ENCODE data around the gene PARVA. TPM values are rescaled to one million over a fixed set of nuclear protein-coding genes. Genes with fewer than 3 reads are reported as not detected.

Gene PARVA
- total RNA-seq, 1 experiment from 2014 or later = 31.5 TPM

DNA sequence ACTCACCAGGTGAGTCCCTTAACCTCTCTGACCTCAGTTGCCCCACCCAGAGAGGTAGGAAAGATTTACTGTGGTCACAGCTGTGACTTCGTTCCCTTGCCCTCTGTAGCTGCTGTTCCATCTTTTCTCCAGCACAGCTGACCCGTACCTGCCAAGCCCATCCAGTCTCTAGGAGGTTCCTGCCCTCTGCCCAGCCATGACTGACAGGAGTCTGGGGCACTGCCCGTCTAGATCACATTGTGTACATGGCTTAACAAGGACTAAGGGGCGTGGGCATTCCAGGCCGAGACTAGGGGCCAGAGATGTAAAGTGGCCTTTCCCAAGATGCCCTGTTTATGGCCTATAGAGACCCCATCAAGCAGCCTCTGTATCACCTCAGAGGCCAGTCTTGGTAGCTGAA is 132.0 kb downstream of the PARVA start:
- no peaks in the 10 kb centered on the region for H3K36me3 ChIP-seq (ENCODE audit: low read depth)
- TF ChIP-seq EZH2 (IDR thresholded peaks at IDR 0.05; ENCODE audit: low read depth) = no peak
- TF ChIP-seq, protein P1, sequence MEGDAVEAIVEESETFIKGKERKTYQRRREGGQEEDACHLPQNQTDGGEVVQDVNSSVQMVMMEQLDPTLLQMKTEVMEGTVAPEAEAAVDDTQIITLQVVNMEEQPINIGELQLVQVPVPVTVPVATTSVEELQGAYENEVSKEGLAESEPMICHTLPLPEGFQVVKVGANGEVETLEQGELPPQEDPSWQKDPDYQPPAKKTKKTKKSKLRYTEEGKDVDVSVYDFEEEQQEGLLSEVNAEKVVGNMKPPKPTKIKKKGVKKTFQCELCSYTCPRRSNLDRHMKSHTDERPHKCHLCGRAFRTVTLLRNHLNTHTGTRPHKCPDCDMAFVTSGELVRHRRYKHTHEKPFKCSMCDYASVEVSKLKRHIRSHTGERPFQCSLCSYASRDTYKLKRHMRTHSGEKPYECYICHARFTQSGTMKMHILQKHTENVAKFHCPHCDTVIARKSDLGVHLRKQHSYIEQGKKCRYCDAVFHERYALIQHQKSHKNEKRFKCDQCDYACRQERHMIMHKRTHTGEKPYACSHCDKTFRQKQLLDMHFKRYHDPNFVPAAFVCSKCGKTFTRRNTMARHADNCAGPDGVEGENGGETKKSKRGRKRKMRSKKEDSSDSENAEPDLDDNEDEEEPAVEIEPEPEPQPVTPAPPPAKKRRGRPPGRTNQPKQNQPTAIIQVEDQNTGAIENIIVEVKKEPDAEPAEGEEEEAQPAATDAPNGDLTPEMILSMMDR (conservative IDR thresholded peaks at IDR 0.05) = no peak
- H3K9me2 ChIP-seq (ENCODE audit: insufficient read depth) = no peaks in the 10 kb centered on the region
- H3K27ac ChIP-seq = no peak overlapping the region
- POLR2A ChIA-PET (ENCODE audit: unreplicated experiment) = no interaction called here
- intact Hi-C loops (cut with micrococcal nuclease; ENCODE audit: unreplicated experiment) = no loop called here
- no peak overlapping the region for H3K4me3 ChIP-seq
- no peak for DNase-seq
- H3K4me1 ChIP-seq (replicated peaks; ENCODE audit: insufficient read depth) = no peaks in the 10 kb centered on the region
- H2AFZ ChIP-seq = no peak overlapping the region
- H4K20me1 ChIP-seq (ENCODE audit: insufficient read depth) = no peaks in the 10 kb centered on the region
- H3K27me3 ChIP-seq (ENCODE audit: insufficient read depth, low read depth) = no peaks in the 10 kb centered on the region
- CTCF ChIA-PET = no interaction called here
- H3K9me3 ChIP-seq (ENCODE audit: insufficient read depth, low read depth) = no peaks in the 10 kb centered on the region
- no peak overlapping the region for H3K4me2 ChIP-seq
- no peaks in the 10 kb centered on the region for H3F3A ChIP-seq (ENCODE audit: insufficient read depth, low read depth)
- no peaks in the 10 kb centered on the region for H3K79me2 ChIP-seq (ENCODE audit: low read depth)
- no TSS peak for BruUV-seq (replicated peaks)

DNA sequence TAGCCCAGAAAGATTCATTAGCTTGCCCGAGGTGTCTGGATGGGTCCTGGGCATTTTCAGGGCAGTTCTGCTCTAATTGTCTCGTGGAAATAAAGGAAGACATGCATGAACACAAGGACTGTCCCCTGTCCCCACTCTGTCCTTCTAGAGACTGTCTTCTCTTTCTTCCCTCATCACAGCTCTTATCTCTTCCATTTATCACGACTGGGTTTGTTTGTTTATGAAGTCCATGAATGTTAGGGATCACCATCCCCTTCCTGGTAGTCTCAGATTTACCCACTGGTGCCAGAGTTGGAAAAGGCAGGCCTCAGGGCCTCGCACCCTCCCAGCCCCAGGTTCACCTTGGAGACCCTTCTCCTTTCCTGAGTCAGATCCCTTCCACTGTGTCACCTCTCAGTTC is 134.8 kb downstream of the PARVA start:
- Histone ChIP-seq H3F3A (ENCODE audit: insufficient read depth, low read depth) (no peaks in the 10 kb centered on the region), H3K36me3 (ENCODE audit: low read depth) (no peaks in the 10 kb centered on the region), H3K4me2 (no peak overlapping the region), H3K9me3 (ENCODE audit: insufficient read depth, low read depth) (no peaks in the 10 kb centered on the region), H2AFZ (no peak overlapping the region), H3K79me2 (ENCODE audit: low read depth) (no peaks in the 10 kb centered on the region), H3K4me1 (replicated peaks; ENCODE audit: insufficient read depth) (no peaks in the 10 kb centered on the region), H3K9me2 (ENCODE audit: insufficient read depth) (no peaks in the 10 kb centered on the region), H3K4me3 (no peak overlapping the region), H3K27ac (no peak overlapping the region), H4K20me1 (ENCODE audit: insufficient read depth) (no peaks in the 10 kb centered on the region), H3K27me3 (ENCODE audit: insufficient read depth, low read depth) (no peaks in the 10 kb centered on the region)
- no TSS peak for BruUV-seq (replicated peaks)
- no peak for DNase-seq
- intact Hi-C loops (cut with micrococcal nuclease; ENCODE audit: unreplicated experiment) = no loop called here
- CTCF ChIA-PET = no interaction called here
- TF ChIP-seq, protein P1 (conservative IDR thresholded peaks at IDR 0.05) = no peak
- no peak for TF ChIP-seq EZH2 (IDR thresholded peaks at IDR 0.05; ENCODE audit: low read depth)
- POLR2A ChIA-PET (ENCODE audit: unreplicated experiment) = no interaction called here

DNA sequence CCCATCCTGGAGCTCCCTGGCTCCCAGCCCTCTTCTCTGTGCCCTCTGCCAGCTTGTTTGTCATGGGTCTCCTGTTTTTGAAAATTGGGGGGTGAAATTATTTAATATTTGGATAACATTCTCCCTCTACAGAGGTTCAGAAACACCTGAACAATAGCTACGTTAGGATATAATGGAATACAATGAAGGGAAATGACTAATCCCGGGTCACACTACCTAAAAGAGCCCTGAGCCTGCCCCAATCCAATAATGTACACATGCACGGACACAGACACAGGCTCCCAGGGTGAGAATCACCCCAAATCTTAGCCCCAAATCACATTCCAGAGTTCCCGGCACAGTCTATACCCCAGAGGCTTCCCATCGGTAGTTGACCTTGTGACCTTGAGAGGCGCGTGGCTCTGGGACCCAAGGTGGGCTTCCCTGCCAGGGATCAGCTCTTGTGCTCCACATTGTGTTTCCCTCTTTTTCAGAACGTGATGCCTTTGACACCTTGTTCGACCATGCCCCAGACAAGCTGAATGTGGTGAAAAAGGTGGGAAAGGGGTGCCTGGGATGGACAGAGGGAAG is 135.5 kb downstream of the PARVA start:
- Histone ChIP-seq H3K79me2 (ENCODE audit: low read depth) (no peaks in the 10 kb centered on the region), H3K4me1 (replicated peaks; ENCODE audit: insufficient read depth) (no peaks in the 10 kb centered on the region), H3K36me3 (ENCODE audit: low read depth) (no peaks in the 10 kb centered on the region), H3K4me3 (no peak overlapping the region), H2AFZ (no peak overlapping the region), H3K9me3 (ENCODE audit: insufficient read depth, low read depth) (no peaks in the 10 kb centered on the region), H3K27ac (no peak overlapping the region), H4K20me1 (ENCODE audit: insufficient read depth) (no peaks in the 10 kb centered on the region), H3K9me2 (ENCODE audit: insufficient read depth) (no peaks in the 10 kb centered on the region), H3K27me3 (ENCODE audit: insufficient read depth, low read depth) (no peaks in the 10 kb centered on the region), H3K4me2 (no peak overlapping the region), H3F3A (ENCODE audit: insufficient read depth, low read depth) (no peaks in the 10 kb centered on the region)
- TF ChIP-seq EZH2 (IDR thresholded peaks at IDR 0.05; ENCODE audit: low read depth) = no peak
- TF ChIP-seq, protein P1 (conservative IDR thresholded peaks at IDR 0.05) = no peak
- CTCF ChIA-PET = no interaction called here
- DNase-seq = no peak
- intact Hi-C loops (cut with micrococcal nuclease; ENCODE audit: unreplicated experiment) = no loop called here
- no TSS peak for BruUV-seq (replicated peaks)
- POLR2A ChIA-PET (ENCODE audit: unreplicated experiment) = no interaction called here
